Measurements from ENCODE around the gene ITGA8. TPM values are rescaled to one million over a fixed set of nuclear protein-coding genes. Genes with fewer than 3 reads are reported as not detected.

Gene ITGA8
- total RNA-seq, 1 experiment from 2014 or later = not detected

DNA sequence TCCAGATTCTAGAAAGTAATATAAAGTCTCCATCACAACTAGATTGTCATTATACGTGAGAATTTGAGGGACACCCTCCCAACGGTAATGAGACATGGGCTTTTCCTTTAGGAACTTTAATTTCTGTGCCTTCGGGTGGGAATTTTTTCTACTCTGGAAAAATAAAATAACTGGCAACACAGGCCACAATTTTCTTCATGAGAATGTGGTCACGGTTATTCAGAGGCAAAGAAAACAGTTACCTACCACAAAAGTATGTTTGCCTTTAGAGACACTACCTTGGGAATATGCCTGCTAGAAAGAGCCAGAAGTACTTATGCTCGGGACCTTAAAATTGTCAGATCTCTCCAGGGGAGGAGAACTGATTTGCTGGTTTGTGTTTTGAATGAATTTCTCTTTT, 99.4 kb downstream of the ITGA8 start:
- Histone ChIP-seq H3K4me3 (ENCODE audit: low read length) (no peak overlapping the region), H3K9me2 (replicated peaks; ENCODE audit: insufficient read depth, low read length) (no peaks in the 10 kb centered on the region), H3K4me2 (ENCODE audit: low read depth, low read length, poor library complexity, severe bottlenecking) (no peak overlapping the region), H3K27ac (ENCODE audit: low read length) (no peak overlapping the region), H3K4me1 (ENCODE audit: low read length) (no peaks in the 10 kb centered on the region), H3K9ac (ENCODE audit: low read length) (no peak overlapping the region), H3K9me3 (ENCODE audit: low read length) (no peaks in the 10 kb centered on the region), H3K36me3 (ENCODE audit: insufficient read depth, low read length) (no peaks in the 10 kb centered on the region), H3K27me3 (ENCODE audit: low read length) (no peaks in the 10 kb centered on the region), H2AFZ (ENCODE audit: low read length) (no peak overlapping the region), H4K20me1 (ENCODE audit: insufficient read depth, low read depth, low read length) (no peaks in the 10 kb centered on the region), H3K79me2 (ENCODE audit: low read length) (no peaks in the 10 kb centered on the region)
- no peak for DNase-seq

DNA sequence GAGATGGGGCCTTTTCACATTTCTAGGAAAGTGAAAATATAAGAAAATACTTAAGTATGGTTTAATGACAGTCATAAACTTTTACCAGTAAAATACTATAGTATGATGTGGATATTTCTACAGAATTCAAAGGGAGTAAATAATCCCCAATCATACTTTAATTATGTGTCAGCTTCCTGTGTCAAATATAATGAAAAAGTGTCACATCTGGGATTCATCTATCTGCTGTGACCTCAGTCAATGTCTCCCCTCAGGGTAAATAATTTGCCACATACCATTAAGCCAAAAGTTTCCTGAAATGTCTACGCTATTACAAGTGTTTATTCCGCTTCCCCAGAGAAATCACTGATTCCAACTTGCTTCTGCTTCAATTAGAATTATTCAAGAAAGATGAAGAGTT, 110.5 kb downstream of the ITGA8 start:
- Histone ChIP-seq H4K20me1 (ENCODE audit: insufficient read depth, low read depth, low read length) (no peaks in the 10 kb centered on the region), H3K36me3 (ENCODE audit: insufficient read depth, low read length) (no peaks in the 10 kb centered on the region), H2AFZ (ENCODE audit: low read length) (no peak overlapping the region), H3K4me1 (ENCODE audit: low read length) (no peaks in the 10 kb centered on the region), H3K9me3 (ENCODE audit: low read length) (no peaks in the 10 kb centered on the region), H3K9ac (ENCODE audit: low read length) (no peak overlapping the region), H3K4me3 (ENCODE audit: low read length) (no peak overlapping the region), H3K27me3 (ENCODE audit: low read length) (no peaks in the 10 kb centered on the region), H3K4me2 (ENCODE audit: low read depth, low read length, poor library complexity, severe bottlenecking) (no peak overlapping the region), H3K27ac (ENCODE audit: low read length) (no peak overlapping the region), H3K9me2 (replicated peaks; ENCODE audit: insufficient read depth, low read length) (no peaks in the 10 kb centered on the region), H3K79me2 (ENCODE audit: low read length) (no peaks in the 10 kb centered on the region)
- no peak for DNase-seq

DNA sequence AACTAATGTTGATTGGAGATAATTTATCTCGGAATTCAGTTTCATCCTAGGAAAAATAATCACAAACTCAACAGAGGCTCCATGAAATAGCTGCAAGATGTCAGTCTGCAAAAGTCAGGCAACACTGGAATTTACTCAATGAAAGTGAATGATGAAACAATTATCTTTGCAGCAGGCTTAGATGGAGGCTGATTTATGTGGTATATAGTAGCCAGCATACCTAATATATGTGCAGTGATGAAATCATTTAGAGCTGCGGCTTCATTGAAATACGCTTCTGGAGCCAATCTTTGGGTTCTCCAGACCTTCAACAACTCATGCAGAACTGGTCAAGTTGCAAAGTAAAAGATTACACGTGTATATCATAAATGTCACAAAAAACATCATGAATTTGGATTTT, 113.3 kb downstream of the ITGA8 start:
- Histone ChIP-seq H3K9me2 (replicated peaks; ENCODE audit: insufficient read depth, low read length) (no peaks in the 10 kb centered on the region), H3K4me2 (ENCODE audit: low read depth, low read length, poor library complexity, severe bottlenecking) (no peak overlapping the region), H3K27me3 (ENCODE audit: low read length) (no peaks in the 10 kb centered on the region), H3K4me3 (ENCODE audit: low read length) (no peak overlapping the region), H3K27ac (ENCODE audit: low read length) (no peak overlapping the region), H4K20me1 (ENCODE audit: insufficient read depth, low read depth, low read length) (no peaks in the 10 kb centered on the region), H3K9me3 (ENCODE audit: low read length) (no peaks in the 10 kb centered on the region), H3K79me2 (ENCODE audit: low read length) (no peaks in the 10 kb centered on the region), H3K36me3 (ENCODE audit: insufficient read depth, low read length) (no peaks in the 10 kb centered on the region), H3K4me1 (ENCODE audit: low read length) (no peaks in the 10 kb centered on the region), H3K9ac (ENCODE audit: low read length) (no peak overlapping the region), H2AFZ (ENCODE audit: low read length) (no peak overlapping the region)
- no peak for DNase-seq

DNA sequence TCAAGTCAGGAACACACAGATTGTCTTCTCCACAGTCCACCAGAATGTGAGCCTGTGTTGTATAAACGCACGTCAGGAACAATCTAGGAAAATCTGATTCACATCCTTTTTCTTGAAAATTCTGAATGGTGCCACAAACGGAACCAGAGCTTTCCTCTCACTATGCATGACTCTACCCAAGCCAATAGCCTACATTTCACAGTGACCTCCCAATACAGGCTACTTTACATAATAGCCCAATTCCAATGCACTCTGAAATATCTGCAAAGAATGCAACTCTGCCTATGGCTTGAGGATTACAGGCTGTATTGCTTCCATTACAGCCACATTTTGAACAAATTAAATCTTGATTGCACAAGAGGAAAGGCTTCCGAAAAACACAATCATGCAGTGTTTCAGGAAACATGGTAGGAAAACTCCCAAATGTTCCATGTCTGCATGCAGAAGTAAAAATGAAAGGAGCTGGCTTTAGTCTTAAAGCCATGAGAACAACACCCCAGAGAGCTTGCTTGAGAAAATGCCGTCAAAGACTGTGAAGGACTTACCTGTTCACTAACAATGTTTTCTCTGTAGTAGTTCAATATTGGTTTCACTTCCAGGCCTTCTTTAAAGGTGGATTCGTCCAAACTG, 113.9 kb downstream of the ITGA8 start:
- H3K9me3 ChIP-seq (ENCODE audit: low read length) = no peaks in the 10 kb centered on the region
- no peak overlapping the region for H2AFZ ChIP-seq (ENCODE audit: low read length)
- no peak overlapping the region for H3K9ac ChIP-seq (ENCODE audit: low read length)
- H4K20me1 ChIP-seq (ENCODE audit: insufficient read depth, low read depth, low read length) = no peaks in the 10 kb centered on the region
- H3K36me3 ChIP-seq (ENCODE audit: insufficient read depth, low read length) = no peaks in the 10 kb centered on the region
- no peak for DNase-seq
- H3K27me3 ChIP-seq (ENCODE audit: low read length) = no peaks in the 10 kb centered on the region
- H3K4me2 ChIP-seq (ENCODE audit: low read depth, low read length, poor library complexity, severe bottlenecking) = no peak overlapping the region
- no peak overlapping the region for H3K27ac ChIP-seq (ENCODE audit: low read length)
- no peaks in the 10 kb centered on the region for H3K79me2 ChIP-seq (ENCODE audit: low read length)
- H3K9me2 ChIP-seq (replicated peaks; ENCODE audit: insufficient read depth, low read length) = no peaks in the 10 kb centered on the region
- no peaks in the 10 kb centered on the region for H3K4me1 ChIP-seq (ENCODE audit: low read length)
- no peak overlapping the region for H3K4me3 ChIP-seq (ENCODE audit: low read length)

DNA sequence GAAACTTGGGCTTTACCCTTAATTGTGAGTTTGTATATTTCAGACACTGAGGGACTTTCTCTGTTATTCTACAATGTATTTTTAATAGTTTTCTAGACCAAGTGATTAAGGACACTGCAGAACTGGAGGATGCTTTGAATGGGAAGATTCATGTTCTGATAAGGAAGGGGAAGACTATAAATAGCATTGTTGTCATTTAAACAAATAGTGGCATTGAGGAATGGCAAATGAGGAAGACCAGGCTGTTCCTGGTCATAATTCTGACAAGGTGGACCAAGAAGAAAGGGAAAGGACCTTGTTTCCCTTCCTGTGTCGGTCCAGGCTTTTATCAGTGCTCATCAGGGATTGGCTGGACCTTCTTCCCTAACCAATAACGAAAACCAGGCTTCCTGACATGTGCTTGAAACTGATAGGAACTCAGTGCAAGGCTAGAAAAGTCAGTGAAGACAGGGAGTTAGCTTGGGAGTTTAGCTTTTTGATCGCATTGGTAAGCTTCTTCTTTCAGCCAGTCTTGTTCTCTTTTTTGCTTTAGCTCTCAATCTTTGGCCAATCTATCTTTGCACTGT, 116.2 kb downstream of the ITGA8 start:
- Histone ChIP-seq H3K9me3 (ENCODE audit: low read length) (no peaks in the 10 kb centered on the region), H3K9ac (ENCODE audit: low read length) (no peak overlapping the region), H3K4me1 (ENCODE audit: low read length) (no peaks in the 10 kb centered on the region), H4K20me1 (ENCODE audit: insufficient read depth, low read depth, low read length) (no peaks in the 10 kb centered on the region), H3K36me3 (ENCODE audit: insufficient read depth, low read length) (no peaks in the 10 kb centered on the region), H3K27ac (ENCODE audit: low read length) (no peak overlapping the region), H3K4me3 (ENCODE audit: low read length) (no peak overlapping the region), H3K79me2 (ENCODE audit: low read length) (no peaks in the 10 kb centered on the region), H3K9me2 (replicated peaks; ENCODE audit: insufficient read depth, low read length) (no peaks in the 10 kb centered on the region), H3K4me2 (ENCODE audit: low read depth, low read length, poor library complexity, severe bottlenecking) (no peak overlapping the region), H2AFZ (ENCODE audit: low read length) (no peak overlapping the region), H3K27me3 (ENCODE audit: low read length) (no peaks in the 10 kb centered on the region)
- no peak for DNase-seq

DNA sequence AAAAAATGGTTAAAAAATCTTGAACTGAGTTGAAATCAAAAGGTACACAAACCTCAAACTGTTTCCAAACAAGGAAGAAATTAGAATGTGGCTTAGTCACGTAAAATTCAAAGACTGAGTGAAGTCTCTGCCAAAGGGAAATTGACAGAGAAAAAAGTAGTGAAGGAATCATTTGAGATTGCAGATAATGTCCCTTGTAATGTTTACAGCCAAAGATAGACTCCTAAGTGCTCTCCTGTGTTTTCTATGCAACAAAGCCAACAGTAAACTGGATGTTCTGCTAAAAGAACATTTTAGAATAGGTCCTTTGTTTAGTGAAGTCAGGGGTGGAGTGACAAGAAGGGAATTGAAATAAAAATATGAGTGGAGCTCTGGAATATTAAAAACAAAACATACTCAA, 117.9 kb downstream of the ITGA8 start:
- no peaks in the 10 kb centered on the region for H3K9me2 ChIP-seq (replicated peaks; ENCODE audit: insufficient read depth, low read length)
- H2AFZ ChIP-seq (ENCODE audit: low read length) = no peak overlapping the region
- no peaks in the 10 kb centered on the region for H3K27me3 ChIP-seq (ENCODE audit: low read length)
- no peak overlapping the region for H3K9ac ChIP-seq (ENCODE audit: low read length)
- no peak overlapping the region for H3K27ac ChIP-seq (ENCODE audit: low read length)
- H3K9me3 ChIP-seq (ENCODE audit: low read length) = no peaks in the 10 kb centered on the region
- H3K36me3 ChIP-seq (ENCODE audit: insufficient read depth, low read length) = no peaks in the 10 kb centered on the region
- DNase-seq = no peak
- H3K4me3 ChIP-seq (ENCODE audit: low read length) = no peak overlapping the region
- H3K79me2 ChIP-seq (ENCODE audit: low read length) = no peaks in the 10 kb centered on the region
- no peak overlapping the region for H3K4me2 ChIP-seq (ENCODE audit: low read depth, low read length, poor library complexity, severe bottlenecking)
- no peaks in the 10 kb centered on the region for H3K4me1 ChIP-seq (ENCODE audit: low read length)
- no peaks in the 10 kb centered on the region for H4K20me1 ChIP-seq (ENCODE audit: insufficient read depth, low read depth, low read length)

DNA sequence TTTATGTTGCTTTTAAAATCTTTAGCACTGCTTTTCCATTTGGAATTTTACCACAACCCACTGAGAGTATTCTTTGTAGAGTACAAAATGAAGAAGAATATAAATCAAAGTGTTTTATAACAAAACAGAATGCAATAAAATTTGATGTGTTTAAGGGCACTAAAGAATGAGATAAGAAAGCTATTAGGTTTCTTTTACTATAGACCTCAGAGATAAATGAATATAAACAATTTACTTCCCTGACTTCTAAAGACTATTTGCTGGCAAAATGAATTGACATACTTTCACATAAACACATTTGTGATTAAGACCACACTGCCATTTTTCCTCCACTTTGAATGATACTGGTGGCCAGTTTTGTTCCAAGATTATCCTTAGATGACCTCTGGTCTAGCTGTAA, 124.5 kb downstream of the ITGA8 start:
- Histone ChIP-seq H3K36me3 (ENCODE audit: insufficient read depth, low read length) (no peaks in the 10 kb centered on the region), H3K4me3 (ENCODE audit: low read length) (no peak overlapping the region), H3K27me3 (ENCODE audit: low read length) (no peaks in the 10 kb centered on the region), H3K9me3 (ENCODE audit: low read length) (no peaks in the 10 kb centered on the region), H2AFZ (ENCODE audit: low read length) (no peak overlapping the region), H3K4me1 (ENCODE audit: low read length) (no peaks in the 10 kb centered on the region), H3K79me2 (ENCODE audit: low read length) (no peaks in the 10 kb centered on the region), H3K4me2 (ENCODE audit: low read depth, low read length, poor library complexity, severe bottlenecking) (no peak overlapping the region), H3K9me2 (replicated peaks; ENCODE audit: insufficient read depth, low read length) (no peaks in the 10 kb centered on the region), H3K27ac (ENCODE audit: low read length) (no peak overlapping the region), H3K9ac (ENCODE audit: low read length) (no peak overlapping the region), H4K20me1 (ENCODE audit: insufficient read depth, low read depth, low read length) (no peaks in the 10 kb centered on the region)
- DNase-seq = no peak

DNA sequence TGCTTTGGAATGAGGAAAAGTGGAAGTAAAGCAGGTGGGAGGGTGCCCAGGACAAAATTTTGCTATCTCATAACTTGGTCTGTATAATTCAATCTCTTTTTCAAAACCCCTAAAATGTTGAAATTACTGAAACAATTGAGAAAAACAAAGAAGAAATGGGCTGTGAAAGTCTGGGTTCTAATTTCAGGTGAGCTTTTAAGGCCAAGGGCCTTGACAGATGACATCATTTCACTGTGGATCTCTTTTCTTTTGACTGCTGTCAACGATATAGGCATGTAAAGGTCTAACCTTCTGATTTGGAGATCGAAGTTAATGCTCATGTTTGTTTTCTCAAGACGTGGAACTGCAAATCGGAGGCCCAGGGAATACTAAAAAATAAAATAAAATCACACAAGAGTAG, 127.8 kb downstream of the ITGA8 start:
- DNase-seq = no peak
- Histone ChIP-seq H3K4me2 (ENCODE audit: low read depth, low read length, poor library complexity, severe bottlenecking) (no peak overlapping the region), H3K9me2 (replicated peaks; ENCODE audit: insufficient read depth, low read length) (no peaks in the 10 kb centered on the region)

More for the DNA sequence above, 127.8 kb downstream of the ITGA8 start:
- Histone ChIP-seq H3K4me3 (ENCODE audit: low read length) (no peak overlapping the region), H3K27ac (ENCODE audit: low read length) (no peak overlapping the region), H3K36me3 (ENCODE audit: insufficient read depth, low read length) (no peaks in the 10 kb centered on the region), H3K9me3 (ENCODE audit: low read length) (no peaks in the 10 kb centered on the region), H4K20me1 (ENCODE audit: insufficient read depth, low read depth, low read length) (no peaks in the 10 kb centered on the region), H3K9ac (ENCODE audit: low read length) (no peak overlapping the region), H3K4me1 (ENCODE audit: low read length) (no peaks in the 10 kb centered on the region), H3K27me3 (ENCODE audit: low read length) (no peaks in the 10 kb centered on the region), H2AFZ (ENCODE audit: low read length) (no peak overlapping the region), H3K79me2 (ENCODE audit: low read length) (no peaks in the 10 kb centered on the region)
